ENCODE measurements around the gene NELL1. TPM values are rescaled to one million over a fixed set of nuclear protein-coding genes. Genes with fewer than 3 reads are reported as not detected.

The NELL1 gene
- total RNA-seq, 1 experiment from 2014 or later, result 0.22 TPM

- no peak overlapping the region for H3K9ac ChIP-seq (ENCODE audit: extremely low read depth, insufficient read length, low read length)
- no CpG with 5 or more reads among the region's 1 CpG for WGBS (ENCODE audit: extremely low coverage, insufficient read length, low lambda C conversion rate)
- Mint-ChIP-seq H3K9me3 (no peaks in the 10 kb centered on the region), H3K27me3 (ENCODE audit: low read depth) (no peaks in the 10 kb centered on the region), H3K36me3 (ENCODE audit: insufficient read depth in 1 of 3, low read depth in 3 of 3) (no peaks in the 10 kb centered on the region), H3K4me1 (no peaks in the 10 kb centered on the region), H3K4me3 (no peak overlapping the region), H3K27ac (no peak overlapping the region)
- no peak overlapping the region for H2BK12ac ChIP-seq (ENCODE audit: insufficient read length, low read depth, low read length)
- H3K4me1 ChIP-seq (ENCODE audit: insufficient read depth, low read length), result no peaks in the 10 kb centered on the region
- H3K79me2 ChIP-seq (ENCODE audit: insufficient read depth, low read length), result no peaks in the 10 kb centered on the region
- H2BK5ac ChIP-seq (ENCODE audit: insufficient read length, low read length), result no peak overlapping the region
- no peak for DNase-seq
- no peak overlapping the region for H3K14ac ChIP-seq (ENCODE audit: insufficient read depth, low read length)
- H3K23ac ChIP-seq (ENCODE audit: insufficient read length, low read depth, low read length), result no peak overlapping the region
- no peaks in the 10 kb centered on the region for H3K27me3 ChIP-seq (ENCODE audit: insufficient read depth, low read length)
- no peak overlapping the region for H4K8ac ChIP-seq (replicated peaks; ENCODE audit: insufficient read length, low read depth, low read length)
- no peak overlapping the region for H3K4me2 ChIP-seq (ENCODE audit: insufficient read depth, insufficient read length, low read length)
- no peak overlapping the region for H3K27ac ChIP-seq (ENCODE audit: insufficient read length, low read depth, low read length)
- no peak overlapping the region for H4K5ac ChIP-seq (ENCODE audit: insufficient read length, low read depth, low read length)
- H2AFZ ChIP-seq (ENCODE audit: low read length), result no peak overlapping the region
- H3K56ac ChIP-seq (ENCODE audit: insufficient read length, low read depth, low read length), result no peak overlapping the region
- H3K23me2 ChIP-seq (ENCODE audit: insufficient read length, low read depth, low read length, poor library complexity, severe bottlenecking), result no peaks in the 10 kb centered on the region
- H3K9me3 ChIP-seq (ENCODE audit: control insufficient read depth, low read depth, low read length), result no peaks in the 10 kb centered on the region
- H2BK15ac ChIP-seq (ENCODE audit: low read depth, low read length), result no peak overlapping the region
- no peak overlapping the region for H2BK120ac ChIP-seq (ENCODE audit: low read depth, low read length, poor library complexity, severe bottlenecking)
- H2BK20ac ChIP-seq (ENCODE audit: low read depth, low read length, poor library complexity, severe bottlenecking), result no peak overlapping the region
- no peak overlapping the region for H3T11ph ChIP-seq (ENCODE audit: low read length)
- H2AK5ac ChIP-seq (ENCODE audit: insufficient read length, low read length), result no peak overlapping the region
- no peak overlapping the region for H3K4ac ChIP-seq (ENCODE audit: low read depth, low read length)
- H3K18ac ChIP-seq (ENCODE audit: insufficient read length, low read depth, low read length), result no peak overlapping the region
- no peaks in the 10 kb centered on the region for H4K20me1 ChIP-seq (ENCODE audit: control insufficient read depth, insufficient read depth, insufficient read length)
- H4K91ac ChIP-seq (ENCODE audit: insufficient read length, low read depth, low read length), result no peak overlapping the region
- H3K79me1 ChIP-seq (ENCODE audit: insufficient read depth, low read depth, low read length, poor library complexity, severe bottlenecking), result no peaks in the 10 kb centered on the region
- no peak for TF ChIP-seq CTCF (conservative IDR thresholded peaks at IDR 0.05)
Observed at GRCh38 chr11:21537980-21538379, 868.6 kb downstream of the NELL1 start.

All from H9 (cell line).